Islet precursor cell (in vitro differentiated cells): ENCODE results near the gene RSRP1.

ENCODE experiments used
- DNase-seq: peaks from one replicate; pipeline ENCODE4 v3.0.0-alpha.2; 2018

The RSRP1 gene

GRCh38 chr1:25217015-25217414 is 30.2 kb downstream of the RSRP1 start:
- DNase-seq, result peak; percentile 29

DNA sequence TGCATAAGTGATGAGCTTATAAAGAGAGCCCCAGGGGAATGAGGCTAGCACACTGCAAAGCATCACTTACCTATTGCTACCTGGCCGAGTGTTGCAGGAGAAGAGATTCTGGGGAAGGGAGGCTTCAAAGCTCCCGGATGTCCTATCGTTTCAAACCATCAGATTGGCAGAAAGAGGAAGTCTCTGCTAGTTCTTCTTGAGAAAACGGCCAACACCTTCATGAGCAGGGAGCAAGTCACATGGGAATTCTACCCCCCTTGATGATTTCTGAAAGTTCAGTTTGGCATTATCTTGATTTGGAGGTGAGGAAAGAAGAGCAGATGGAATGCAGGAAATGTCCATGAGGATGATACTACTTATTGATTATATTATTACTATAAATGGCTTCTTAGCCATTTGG is 31.1 kb downstream of the RSRP1 start:
- DNase-seq, result no peak

DNA sequence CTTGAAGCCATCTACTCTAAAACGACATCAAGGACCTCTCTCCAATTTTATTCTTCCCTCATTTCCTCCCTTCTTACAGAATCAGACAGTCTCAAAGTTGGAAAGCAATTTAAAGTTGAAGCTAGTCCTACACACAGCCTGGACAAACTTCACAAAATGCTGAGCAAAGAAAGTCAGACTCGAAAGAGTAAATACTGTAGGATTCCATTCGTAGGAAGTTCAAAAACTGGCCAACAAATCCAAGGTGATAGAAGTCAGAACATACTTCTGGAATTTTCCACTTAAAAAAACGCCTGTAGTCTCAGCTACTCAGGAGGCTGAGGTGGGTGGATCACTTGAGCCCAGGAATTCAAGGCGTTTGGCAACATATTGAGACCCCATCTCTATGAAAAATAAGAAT is 34.5 kb downstream of the RSRP1 start:
- DNase-seq, result no peak

- peak; percentile 18 for DNase-seq
These were observed 36.5 kb downstream of the RSRP1 start for GRCh38 chr1:25210728-25211127.

- no peak for DNase-seq
These were observed 37.7 kb downstream of the RSRP1 start for GRCh38 chr1:25209516-25209915.

DNA sequence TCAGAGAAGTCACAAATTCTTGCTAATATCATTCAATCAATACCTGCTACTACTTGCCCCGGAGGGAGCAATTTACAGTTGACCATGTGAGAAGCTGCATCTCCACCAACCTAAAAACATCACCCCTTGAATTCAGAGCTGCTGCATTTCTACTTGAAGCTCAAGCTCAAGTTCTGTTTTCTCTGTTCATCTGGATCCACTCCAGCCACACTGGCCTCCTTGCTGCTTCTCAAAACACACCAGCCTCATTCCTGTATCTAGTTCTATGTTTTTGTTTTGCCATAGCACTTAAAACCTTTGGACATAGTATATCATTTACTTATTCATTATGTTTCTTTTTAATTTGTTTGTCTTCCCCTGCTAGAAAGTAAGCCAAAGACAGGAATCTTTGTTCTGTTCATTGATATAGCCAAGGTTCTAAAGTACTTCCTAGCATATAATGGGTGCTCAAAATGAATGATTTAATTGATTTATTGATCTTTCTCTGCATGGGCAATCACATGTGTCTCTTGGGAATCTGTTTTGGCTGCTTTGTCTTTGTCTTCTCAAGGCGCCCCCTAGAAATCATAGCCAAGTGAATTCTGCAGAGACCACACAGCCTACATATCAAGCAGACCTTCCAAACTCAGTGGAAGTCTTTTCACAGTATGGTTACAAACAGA is 38.6 kb downstream of the RSRP1 start:
- no peak for DNase-seq

GRCh38 chr1:25208092-25208491 is 39.2 kb downstream of the RSRP1 start:
- DNase-seq, result no peak

- DNase-seq, result no peak
These were observed 41.1 kb downstream of the RSRP1 start for GRCh38 chr1:25206201-25206600.

DNA sequence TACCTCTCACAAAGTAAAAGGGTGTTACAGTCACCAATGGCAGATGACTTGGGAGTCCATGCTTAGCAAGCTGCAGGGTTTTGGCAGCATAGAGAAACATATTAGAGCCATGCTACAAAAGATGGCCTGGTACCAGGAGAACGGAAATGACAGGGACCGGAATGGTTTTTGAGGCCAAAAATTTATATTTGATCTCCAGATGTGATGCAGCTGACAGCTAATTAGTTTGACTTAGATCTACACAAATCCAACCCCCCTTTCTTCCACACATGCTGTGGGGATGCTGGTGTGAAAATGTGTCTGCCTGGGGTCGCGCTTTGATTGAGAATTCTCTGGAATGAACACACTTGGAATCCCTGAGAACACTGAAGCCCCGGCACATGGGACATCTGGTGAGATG is 41.5 kb downstream of the RSRP1 start:
- DNase-seq, result no peak

DNA sequence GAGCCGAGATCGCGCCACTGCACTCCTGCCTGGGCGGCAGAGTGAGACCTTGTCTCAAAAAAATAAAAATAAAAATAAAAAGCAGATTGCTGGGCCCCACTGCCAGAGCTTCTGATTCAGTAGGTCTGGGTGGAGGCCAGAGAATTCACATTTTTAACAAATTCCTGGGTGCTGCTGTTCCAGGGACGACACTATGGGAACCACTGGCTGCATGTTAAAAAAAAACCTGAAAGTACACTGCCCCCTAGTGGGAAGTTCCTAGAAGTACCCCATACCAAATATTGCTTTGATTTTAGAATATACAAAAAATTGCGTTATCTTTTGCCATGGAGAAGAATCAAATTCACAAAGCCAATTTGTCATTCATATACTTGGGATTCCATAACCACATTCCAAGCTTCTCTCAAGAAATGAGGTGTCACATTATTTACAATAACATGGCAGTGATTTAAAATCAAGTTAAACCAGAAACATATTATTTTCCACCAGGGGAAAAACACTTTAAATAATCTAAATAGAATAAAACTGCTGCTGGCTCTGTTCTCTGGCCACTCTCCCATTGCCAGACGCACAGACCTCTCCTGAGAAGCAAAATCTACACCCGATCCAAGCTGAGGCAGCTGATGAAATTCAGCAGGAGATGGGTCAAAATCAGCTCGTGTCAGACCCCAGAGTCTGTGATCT is 42.3 kb downstream of the RSRP1 start:
- DNase-seq, result no peak

DNA sequence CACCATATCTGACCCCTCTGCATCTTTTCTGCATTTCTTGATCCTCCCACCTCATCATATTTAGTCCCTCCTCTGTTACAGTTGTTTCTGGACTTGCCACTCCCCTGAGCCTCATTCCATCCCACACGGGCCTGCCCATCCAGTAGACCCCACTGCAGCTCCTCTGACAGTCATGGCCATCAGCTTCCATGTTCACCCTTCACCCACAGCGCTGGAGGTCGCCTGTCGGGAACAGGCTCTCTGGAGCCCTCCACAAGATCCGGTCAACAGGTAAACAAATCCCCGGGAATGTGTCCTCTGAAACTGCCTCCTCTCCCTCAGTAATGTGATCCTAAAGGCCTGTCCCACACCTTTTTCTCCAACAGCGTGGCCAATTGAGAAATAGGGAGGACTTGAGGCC is 46.2 kb downstream of the RSRP1 start:
- DNase-seq, result no peak

DNA sequence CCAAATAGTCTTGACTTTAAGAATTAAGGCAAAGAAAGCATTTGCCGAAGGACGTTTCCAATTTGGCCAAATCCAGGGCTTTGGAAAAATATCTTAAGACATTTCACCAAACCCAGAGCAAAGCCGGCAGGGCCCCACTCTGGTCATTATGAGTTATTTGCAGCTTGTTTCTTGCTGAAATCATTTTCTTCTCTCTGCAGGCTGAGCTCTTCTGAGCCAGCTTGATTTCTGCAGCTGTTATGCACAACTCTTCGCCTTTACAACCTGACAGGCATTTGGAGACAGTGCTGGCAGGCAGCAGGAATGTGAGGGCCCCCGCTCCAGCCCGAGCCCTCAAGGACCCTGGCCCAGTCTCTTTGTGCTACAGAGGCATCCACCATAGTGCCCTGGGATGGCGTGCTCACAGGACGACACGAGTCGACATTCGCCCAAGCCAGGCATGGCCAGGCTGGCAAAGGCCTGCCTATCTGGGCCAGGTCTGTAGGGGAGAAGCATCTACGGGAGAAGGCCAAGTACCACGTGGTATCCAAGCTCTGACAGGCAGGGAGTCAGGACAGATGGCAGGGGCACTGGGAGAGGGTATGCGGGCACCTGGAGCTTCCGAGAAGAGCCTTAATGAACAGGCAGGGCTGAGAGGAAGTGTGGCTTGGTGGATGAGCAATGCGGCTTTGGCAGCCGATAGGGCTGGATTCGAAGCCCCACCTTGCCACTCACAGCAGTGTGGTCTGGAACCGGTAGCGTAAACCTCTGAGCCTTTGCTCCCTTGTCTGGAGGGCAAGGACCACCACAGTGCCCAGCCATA is 47.2 kb downstream of the RSRP1 start:
- no peak for DNase-seq

- DNase-seq, result no peak
These were observed 48.5 kb downstream of the RSRP1 start for GRCh38 chr1:25198663-25199252.

DNA sequence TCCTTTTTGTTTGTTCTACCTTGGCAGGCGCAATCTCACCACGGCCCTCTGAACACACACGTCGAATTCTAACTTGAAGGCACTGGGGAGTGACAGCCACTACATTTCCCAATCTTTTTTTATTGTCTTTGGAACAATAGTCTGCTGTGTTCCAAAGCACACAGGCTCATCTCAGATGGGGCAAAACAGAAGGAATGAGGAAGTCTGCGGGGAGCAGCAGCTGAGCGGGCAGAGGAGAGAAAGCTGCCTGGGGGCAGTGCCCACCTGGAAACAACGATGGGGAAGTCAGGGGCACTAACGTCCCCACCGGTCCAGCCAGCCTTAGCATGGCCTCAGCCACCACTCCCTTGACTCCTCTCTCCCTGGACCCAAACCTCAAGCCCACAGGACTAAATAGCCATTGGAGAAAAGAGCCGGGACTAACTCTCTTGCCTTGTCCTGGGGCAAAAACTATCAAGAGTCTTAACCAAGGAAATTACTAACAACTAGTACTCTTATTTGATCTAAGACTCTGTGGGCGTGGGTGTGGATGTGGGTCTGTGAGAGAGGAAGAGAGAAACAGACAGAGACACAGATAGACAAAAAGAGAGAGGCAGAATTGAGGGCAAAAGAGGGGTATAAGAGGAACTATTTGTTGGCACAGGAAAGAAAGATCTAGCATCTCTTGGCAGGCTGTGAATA is 49.1 kb downstream of the RSRP1 start:
- no peak for DNase-seq

DNA sequence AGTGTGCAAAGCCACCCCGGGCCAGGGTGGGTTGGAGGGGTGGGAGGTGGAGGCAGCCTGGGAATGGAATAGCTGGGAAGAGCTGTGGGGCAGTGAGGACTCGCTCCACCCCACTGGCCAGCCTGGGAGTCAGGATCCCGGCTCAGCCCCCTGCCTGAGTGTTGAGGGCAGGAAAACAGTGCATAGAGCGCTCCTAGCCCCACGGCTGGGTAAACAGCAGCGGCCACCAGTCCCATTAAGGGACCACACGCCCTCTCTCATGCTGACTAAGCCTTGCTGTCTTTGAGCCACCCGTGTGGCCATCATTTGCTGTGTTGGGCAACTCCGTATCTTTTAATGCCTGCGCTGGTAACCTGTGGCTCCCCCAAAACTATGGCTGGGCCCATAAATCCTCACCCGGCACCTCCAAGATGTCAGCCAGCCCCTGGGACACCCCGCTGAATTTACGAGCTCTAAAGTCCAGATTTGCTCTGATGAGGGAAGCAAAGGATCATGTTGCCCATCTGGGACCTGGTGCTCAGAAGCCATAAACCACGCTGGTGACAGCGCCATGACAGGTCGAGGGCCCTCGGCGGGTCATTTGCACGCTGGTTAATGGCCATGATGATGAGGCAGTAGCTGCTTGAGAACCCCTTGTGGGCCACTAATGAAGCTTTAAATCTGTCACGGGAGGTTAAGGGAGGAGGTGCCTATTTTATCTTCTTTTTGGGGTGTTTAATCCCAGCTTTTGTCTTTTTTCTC is 49.8 kb downstream of the RSRP1 start:
- DNase-seq, result no peak

- DNase-seq, result no peak
These were observed 50.4 kb downstream of the RSRP1 start for GRCh38 chr1:25196830-25197229.

- no peak for DNase-seq
These were observed 51.4 kb downstream of the RSRP1 start for GRCh38 chr1:25195835-25196234.

DNA sequence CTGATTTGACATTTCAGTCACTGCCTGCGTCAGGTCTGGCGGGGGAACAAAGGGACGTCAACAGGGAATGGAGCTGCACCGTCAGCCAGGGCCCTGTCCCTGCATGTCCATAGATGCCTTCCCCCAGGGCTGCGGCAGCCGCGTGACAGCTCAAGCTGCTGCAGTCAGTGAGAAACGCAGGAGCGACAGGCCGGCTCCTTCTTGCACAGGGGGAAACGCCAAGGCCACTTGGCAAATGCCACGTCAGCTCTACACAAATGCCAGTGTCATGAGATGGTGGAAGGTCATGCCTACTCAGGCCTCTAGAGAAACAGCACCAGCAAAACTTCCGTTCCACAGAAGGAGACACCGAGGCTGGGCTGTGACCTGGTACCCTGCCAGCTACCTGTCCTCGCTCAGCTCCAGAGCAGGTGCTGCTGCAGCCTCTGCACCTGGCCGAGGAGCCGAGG is 52.7 kb downstream of the RSRP1 start:
- no peak for DNase-seq

- no peak for DNase-seq
These were observed 53.2 kb downstream of the RSRP1 start for GRCh38 chr1:25194054-25194453.

GRCh38 chr1:25193229-25193628 is 54.0 kb downstream of the RSRP1 start:
- DNase-seq, result no peak
